HL-60 (cell line): ENCODE measurements around the gene PRM1.

Experiments used
- CTCF ChIP-seq: IDR thresholded peaks from one replicate; pipeline ENCODE4 v1.5.1; 2011; ENCODE audit warnings: low read length, control low read depth, inconsistent platforms; ENCODE audit not compliant: insufficient read depth
- POLR2AphosphoS5 ChIP-seq: IDR thresholded peaks from 2 replicates; pipeline ENCODE4 v1.6.1; 2012; ENCODE audit warnings: low read depth

GRCh38 chr16:11250786-11251524, 30.2 kb downstream of the PRM1 start:
- TF ChIP-seq POLR2AphosphoS5 (no peak), CTCF (no peak)
